Activated CD4-positive, alpha-beta memory T cell treated with anti-CD3 and anti-CD28 coated beads, Interleukin-2, amount 10 ng/mL, durations not matched to agents 7 days and 5 days (primary cell): ENCODE results near the gene C1orf50. TPM values are rescaled to one million over a fixed set of nuclear protein-coding genes. Genes with fewer than 3 reads are reported as not detected.
A peak's percentile ranks its signal among the peaks of the same experiment; 100 is the strongest.
"Not testable (repeated sequence)": the region's sequence is repeated elsewhere in the genome, so short reads cannot be mapped to it uniquely, and the experiment has no call there.

Experiments used
- CTCF ChIA-PET: fragments of 350-600 bp; sonication (Branson Sonifier 250); formaldehyde crosslinking; loops from one replicate; lab custom pipeline; 2021; ENCODE audit warnings: antibody characterized with exemption, inconsistent platforms; lab: Charles Lee
- POLR2A ChIA-PET: fragments of 350-600 bp; sonication (Branson Sonifier 250); formaldehyde crosslinking; loops from one replicate; lab custom pipeline; 2021; ENCODE audit warnings: antibody characterized with exemption; lab: Charles Lee
- DNase-seq: peaks from one replicate; pipeline ENCODE4 v3.0.0-alpha.2; 2020
- H3K27ac Mint-ChIP-seq: one replicate; pipeline ENCODE4 v1.8.0; 2021; ENCODE audit warnings: mild to moderate bottlenecking, mixed read lengths
- H3K27me3 Mint-ChIP-seq: one replicate; pipeline ENCODE4 v1.8.0; 2021; ENCODE audit warnings: mixed read lengths
- H3K36me3 Mint-ChIP-seq: one replicate; pipeline ENCODE4 v1.8.0; 2021; ENCODE audit warnings: low read depth, mixed read lengths
- H3K4me1 Mint-ChIP-seq: one replicate; pipeline ENCODE4 v1.8.0; 2021; ENCODE audit warnings: mixed read lengths
- H3K4me3 Mint-ChIP-seq: one replicate; pipeline ENCODE4 v1.8.0; 2021; ENCODE audit warnings: mild to moderate bottlenecking, mixed read lengths
- H3K9me3 Mint-ChIP-seq: one replicate; pipeline ENCODE4 v1.8.0; 2021; ENCODE audit warnings: mixed read lengths
- total RNA-seq, 2 experiments: library from RNA; stranded (reverse); gene quantifications; one replicate each; pipeline ENCODE4 v1.2.3, GENCODE V29; 2021

Gene C1orf50
- total RNA-seq, 2 experiments from 2014 or later = 7.1 to 7.2 TPM

- Mint-ChIP-seq H3K27ac (peak within 1 kb of the TSS; percentile 20), H3K36me3 (peaks cover 22% of the 10 kb centered on the region), H3K4me3 (peak within 1 kb of the TSS; percentile 69), H3K27me3 (no peaks in the 10 kb centered on the region), H3K4me1 (peaks cover 29% of the 10 kb centered on the region), H3K9me3 (no peaks in the 10 kb centered on the region)
- ChIA-PET CTCF (interaction anchor here (1.0 to 1.4 kb wide), 2 partner anchors 19 to 288 kb away, joined by 3 to 4 read pairs; partner anchors contain the start of genes C1orf50 and P3H1), POLR2A (interaction anchor here (1.0 to 1.5 kb wide), 4 partner anchors 8 to 40 kb away, joined by 3 to 4 read pairs (median 3); partner anchors contain the start of genes C1orf50, ERMAP and P3H1)
- DNase-seq = peak; percentile 66
Observed at GRCh38 chr1:42784946-42785693, 18.1 kb downstream of the C1orf50 start, which contains the start of gene TMEM269. Gene TMEM269, plus strand, starts transcription at chr1:42784991. Its CDS starts 4,903 bp downstream, at chr1:42789894.

GRCh38 chr1:42786097-42786496 lies 19.0 kb downstream of the C1orf50 start:
- ChIA-PET CTCF (no interaction called here), POLR2A (interaction anchor here (1.2 to 1.5 kb wide), 3 partner anchors 20 to 39 kb away, joined by 3 to 4 read pairs (median 4); partner anchors contain the start of genes C1orf50 and P3H1)
- Mint-ChIP-seq H3K4me1 (peaks cover 24% of the 10 kb centered on the region), H3K27me3 (no peaks in the 10 kb centered on the region), H3K9me3 (no peaks in the 10 kb centered on the region), H3K36me3 (peaks cover 13% of the 10 kb centered on the region), H3K27ac (no peak overlapping the region), H3K4me3 (peak overlapping the region; percentile 69)
- no peak for DNase-seq

GRCh38 chr1:42788021-42788420 lies 21.0 kb downstream of the C1orf50 start:
- Mint-ChIP-seq H3K27me3 (no peaks in the 10 kb centered on the region), H3K4me1 (peaks cover 23% of the 10 kb centered on the region), H3K36me3 (peaks cover 8% of the 10 kb centered on the region), H3K4me3 (no peak overlapping the region), H3K9me3 (no peaks in the 10 kb centered on the region), H3K27ac (no peak overlapping the region)
- DNase-seq = no peak
- POLR2A ChIA-PET = no interaction called here
- CTCF ChIA-PET = interaction anchor here (0.5 kb wide), 1 partner anchor 24 kb away, joined by 3 read pairs; no protein-coding TSS in a partner anchor

- Mint-ChIP-seq H3K9me3 (no peaks in the 10 kb centered on the region), H3K36me3 (no peaks in the 10 kb centered on the region), H3K4me3 (no peak overlapping the region), H3K27ac (no peak overlapping the region), H3K27me3 (peaks cover 15% of the 10 kb centered on the region), H3K4me1 (no peaks in the 10 kb centered on the region)
- ChIA-PET POLR2A (interaction anchor here (0.6 to 1.0 kb wide), 2 partner anchors 11 to 26 kb away, joined by 3 read pairs; no protein-coding TSS in a partner anchor), CTCF (no interaction called here)
- no peak for DNase-seq
Observed at GRCh38 chr1:42793824-42794223, 26.8 kb downstream of the C1orf50 start.

- H3K4me1 Mint-ChIP-seq = no peaks in the 10 kb centered on the region
- H3K4me3 Mint-ChIP-seq = no peak overlapping the region
- no peak for DNase-seq
- POLR2A ChIA-PET = no interaction called here
- H3K27ac Mint-ChIP-seq = no peak overlapping the region
- H3K36me3 Mint-ChIP-seq = no peaks in the 10 kb centered on the region
- H3K9me3 Mint-ChIP-seq = no peaks in the 10 kb centered on the region
- H3K27me3 Mint-ChIP-seq = peaks cover 18% of the 10 kb centered on the region
- CTCF ChIA-PET = no interaction called here
Observed at GRCh38 chr1:42797414-42797813, 30.4 kb downstream of the C1orf50 start.

GRCh38 chr1:42797979-42798378 lies 30.9 kb downstream of the C1orf50 start:
- Mint-ChIP-seq H3K36me3 (no peaks in the 10 kb centered on the region), H3K9me3 (no peaks in the 10 kb centered on the region), H3K27me3 (peaks cover 18% of the 10 kb centered on the region), H3K4me1 (no peaks in the 10 kb centered on the region), H3K27ac (no peak overlapping the region), H3K4me3 (no peak overlapping the region)
- DNase-seq = no peak
- ChIA-PET POLR2A (no interaction called here), CTCF (no interaction called here)

GRCh38 chr1:42801832-42802473 lies 34.9 kb downstream of the C1orf50 start:
- no peak for DNase-seq
- Mint-ChIP-seq H3K36me3 (peaks cover 13% of the 10 kb centered on the region), H3K27ac (no peak overlapping the region), H3K9me3 (no peaks in the 10 kb centered on the region), H3K27me3 (peaks cover 4% of the 10 kb centered on the region), H3K4me1 (peaks cover 5% of the 10 kb centered on the region), H3K4me3 (no peak overlapping the region)
- POLR2A ChIA-PET = no interaction called here
- CTCF ChIA-PET = no interaction called here

- Mint-ChIP-seq H3K36me3 (peaks cover 17% of the 10 kb centered on the region), H3K4me1 (peaks cover 16% of the 10 kb centered on the region), H3K4me3 (no peak overlapping the region), H3K27me3 (no peaks in the 10 kb centered on the region), H3K9me3 (no peaks in the 10 kb centered on the region), H3K27ac (no peak overlapping the region)
- POLR2A ChIA-PET = interaction anchor here (1.8 kb wide), 1 partner anchor 10 kb away, joined by 5 read pairs; no protein-coding TSS in a partner anchor
- DNase-seq = no peak
- CTCF ChIA-PET = no interaction called here
Observed at GRCh38 chr1:42806171-42806570, 39.1 kb downstream of the C1orf50 start.

- Mint-ChIP-seq H3K27me3 (no peaks in the 10 kb centered on the region), H3K4me1 (peaks cover 16% of the 10 kb centered on the region), H3K36me3 (peaks cover 17% of the 10 kb centered on the region), H3K9me3 (no peaks in the 10 kb centered on the region), H3K4me3 (no peak overlapping the region), H3K27ac (peak overlapping the region; percentile 53)
- CTCF ChIA-PET = interaction anchor here (0.9 to 1.8 kb wide), 2 partner anchors 9 to 117 kb away, joined by 6 to 7 read pairs; no protein-coding TSS in a partner anchor
- DNase-seq = no peak
- POLR2A ChIA-PET = interaction anchor here (1.1 to 1.8 kb wide), 2 partner anchors 9 to 40 kb away, joined by 5 read pairs; partner anchors contain the start of gene ZNF691
Observed at GRCh38 chr1:42806593-42806992, 39.5 kb downstream of the C1orf50 start.

GRCh38 chr1:42807056-42807668 lies 40.1 kb downstream of the C1orf50 start:
- Mint-ChIP-seq H3K4me3 (no peak overlapping the region), H3K9me3 (no peaks in the 10 kb centered on the region), H3K4me1 (peaks cover 16% of the 10 kb centered on the region), H3K27me3 (no peaks in the 10 kb centered on the region), H3K27ac (peak overlapping the region; percentile 53), H3K36me3 (peaks cover 17% of the 10 kb centered on the region)
- POLR2A ChIA-PET = interaction anchor here (1.1 to 1.8 kb wide), 3 partner anchors 9 to 39 kb away, joined by 3 to 5 read pairs (median 5); partner anchors contain the start of gene ZNF691
- CTCF ChIA-PET = interaction anchor here (0.9 to 1.8 kb wide), 5 partner anchors 9 to 266 kb away, joined by 3 to 7 read pairs (median 6); partner anchors contain the start of genes SVBP and ZNF691
- DNase-seq = no peak

- DNase-seq, H3K9me3 Mint-ChIP-seq, H3K36me3 Mint-ChIP-seq, H3K4me3 Mint-ChIP-seq, H3K27me3 Mint-ChIP-seq, H3K27ac Mint-ChIP-seq: not testable (repeated sequence)
- POLR2A ChIA-PET = interaction anchor here (3.5 kb wide), 1 partner anchor 48 kb away, joined by 35 read pairs; the partner anchor contains the start of genes C1orf50 and P3H1
- H3K4me1 Mint-ChIP-seq = peaks cover 23% of the 10 kb centered on the region
- CTCF ChIA-PET = interaction anchor here (1.2 to 3.5 kb wide), 2 partner anchors 32 to 259 kb away, joined by 4 to 18 read pairs; partner anchors contain the start of gene ZNF691
Observed at GRCh38 chr1:42814815-42815214, 47.8 kb downstream of the C1orf50 start.

- POLR2A ChIA-PET = interaction anchor here (0.6 to 3.5 kb wide), 14 partner anchors 9 to 574 kb away, joined by 3 to 35 read pairs (median 4); partner anchors contain the start of genes C1orf50, P3H1, PPIH and TMEM269
- Mint-ChIP-seq H3K27me3 (no peaks in the 10 kb centered on the region), H3K4me3 (peak overlapping the region; percentile 79), H3K27ac (peak overlapping the region; percentile 75), H3K4me1 (peaks cover 26% of the 10 kb centered on the region), H3K36me3 (peaks cover 7% of the 10 kb centered on the region), H3K9me3 (no peaks in the 10 kb centered on the region)
- CTCF ChIA-PET = interaction anchor here (0.6 to 3.5 kb wide), 9 partner anchors 9 to 258 kb away, joined by 3 to 18 read pairs (median 4); partner anchors contain the start of genes C1orf50, P3H1 and ZNF691
- DNase-seq = peak; percentile 19
Observed at GRCh38 chr1:42815941-42816584, 49.0 kb downstream of the C1orf50 start.
